ENCODE results near the gene ZNF12. TPM values are rescaled to one million over a fixed set of nuclear protein-coding genes. Genes with fewer than 3 reads are reported as not detected.

ZNF12 gene
- total and polyA plus RNA-seq, 2 of the 8 experiments (the other 6 are each of a cell fraction or from before 2014, with no cell fraction given), result 6.7 to 16.2 TPM

DNA sequence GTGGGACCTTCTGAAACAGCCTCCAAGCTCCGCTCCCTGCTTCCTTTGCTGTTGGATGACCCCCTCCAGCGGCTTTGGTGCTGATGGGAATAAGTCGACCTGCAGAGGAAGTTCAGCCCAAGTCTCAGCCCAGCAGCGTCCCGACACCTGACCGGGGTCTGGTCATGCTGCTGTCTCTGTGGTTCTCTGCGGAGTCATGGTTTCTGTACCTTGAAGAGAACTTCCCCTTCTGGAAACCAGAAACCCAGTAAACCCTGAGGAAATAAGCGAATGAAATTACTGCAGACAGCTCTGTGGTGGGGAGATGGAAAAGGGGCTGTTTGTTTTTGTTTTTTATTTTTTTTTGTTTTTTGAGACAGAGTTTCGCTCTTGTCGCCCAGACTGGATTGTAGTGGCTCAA, 18.3 kb upstream of the ZNF12 start:
- Histone ChIP-seq H3K9me3 (ENCODE audit: insufficient read depth in 2 of 2, low read depth in 1 of 2, low read length in 1 of 2) (no peaks in the 10 kb centered on the region), H3K36me3 (ENCODE audit: control insufficient read depth in 2 of 4, insufficient read depth in 4 of 4, low read length in 3 of 4) (no peaks in the 10 kb centered on the region), H2BK20ac (ENCODE audit: low read length) (no peak overlapping the region), H2AK5ac (ENCODE audit: low read depth, low read length) (no peak overlapping the region), H2AFZ (ENCODE audit: low read length) (no peak overlapping the region), H4K8ac (ENCODE audit: extremely low read depth, insufficient read depth, low read length) (no peak overlapping the region), H3K4me2 (ENCODE audit: insufficient read depth in 1 of 2, low read depth in 2 of 2, low read length in 2 of 2) (no peak overlapping the region), H3K4me1 (replicated peaks in 1 of 4; ENCODE audit: control insufficient read depth in 3 of 4, insufficient read depth in 4 of 4, low read length in 3 of 4) (no peaks in the 10 kb centered on the region), H3K23ac (ENCODE audit: insufficient read length) (no peak overlapping the region), H3K79me1 (ENCODE audit: low read depth, low read length) (no peaks in the 10 kb centered on the region), H3K18ac (ENCODE audit: extremely low read depth, low read length) (no peak overlapping the region), H3K79me2 (ENCODE audit: control insufficient read depth in 1 of 2, insufficient read depth in 2 of 2, low read length in 2 of 2) (peaks cover 0 to 2% of the 10 kb centered on the region in 2 experiments; a peak in 1 of 4 replicates), H3K4me3 (ENCODE audit: extremely low read depth in 1 of 4, insufficient read depth in 2 of 4, low read depth in 3 of 4, low read length in 4 of 4) (no peak overlapping the region), H2BK15ac (ENCODE audit: low read length) (no peak overlapping the region), H2BK120ac (replicated peaks; ENCODE audit: low read depth, low read length) (no peak overlapping the region), H3K27ac (ENCODE audit: low read depth, low read length) (no peak overlapping the region), H2BK5ac (ENCODE audit: low read depth, low read length) (no peak overlapping the region), H2BK12ac (ENCODE audit: low read depth, low read length) (no peak overlapping the region), H3K56ac (replicated peaks; ENCODE audit: insufficient read length, low read depth, low read length) (no peak overlapping the region), H4K5ac (ENCODE audit: insufficient read length, low read depth, low read length) (no peak overlapping the region), H4K91ac (replicated peaks; ENCODE audit: insufficient read length, low read length) (no peak overlapping the region), H3K23me2 (ENCODE audit: low read depth, low read length) (no peaks in the 10 kb centered on the region), H3K27me3 (replicated peaks in 1 of 4; ENCODE audit: control insufficient read depth in 3 of 4, extremely low read depth in 1 of 4, insufficient read depth in 3 of 4, low read length in 3 of 4) (no peaks in the 10 kb centered on the region; a peak in 1 of 7 replicates), H3K14ac (ENCODE audit: insufficient read length) (no peak overlapping the region), H3K4ac (replicated peaks; ENCODE audit: insufficient read length, low read depth, low read length) (no peak overlapping the region), H4K20me1 (replicated peaks in 1 of 2; ENCODE audit: control insufficient read depth in 1 of 2, insufficient read depth in 2 of 2, low read length in 2 of 2) (no peaks in the 10 kb centered on the region), H3K9ac (replicated peaks in 1 of 4; ENCODE audit: extremely low read depth in 1 of 4, low read depth in 3 of 4, low read length in 3 of 4) (no peak overlapping the region)
- CTCF ChIA-PET (ENCODE audit: partially characterized antibody), result no interaction called here
- DNase-seq (ENCODE audit: low read depth in 1 of 2, low spot score in 2 of 2) (no peak), FAIRE-seq (no peak)
- WGBS, 2 experiments (ENCODE audit: extremely low coverage in 1 of 2, insufficient coverage in 1 of 2, insufficient read length in 1 of 2, insufficient replicate concordance in 2 of 2, low coverage in 1 of 2, low lambda C conversion rate in 2 of 2, missing lambda C conversion rate in 1 of 2), result 82% methylated on average over 10 of the region's 10 CpGs; no CpG with 5 or more reads in 1 of the 2 experiments
- POLR2A ChIA-PET (ENCODE audit: partially characterized antibody), result no interaction called here
- TF ChIP-seq, protein P1, sequence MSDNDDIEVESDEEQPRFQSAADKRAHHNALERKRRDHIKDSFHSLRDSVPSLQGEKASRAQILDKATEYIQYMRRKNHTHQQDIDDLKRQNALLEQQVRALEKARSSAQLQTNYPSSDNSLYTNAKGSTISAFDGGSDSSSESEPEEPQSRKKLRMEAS (IDR thresholded peaks at IDR 0.05), result no peak
- no peak for TF ChIP-seq PHF8 (conservative IDR thresholded peaks at IDR 0.05; ENCODE audit: low read depth, low read length)
- no peak for TF ChIP-seq SP4 (IDR thresholded peaks at IDR 0.05; ENCODE audit: low read length)
- no peak for TF ChIP-seq RXRA (IDR thresholded peaks at IDR 0.05; ENCODE audit: insufficient read depth, low read depth, low read length)
- no peak for TF ChIP-seq CHD2 (IDR thresholded peaks at IDR 0.05; ENCODE audit: low read length)
- TF ChIP-seq BRCA1 (IDR thresholded peaks at IDR 0.05; ENCODE audit: low read depth, low read length), result no peak
- no peak for TF ChIP-seq SIN3A (conservative IDR thresholded peaks at IDR 0.05 in 1 of 2, IDR thresholded peaks at IDR 0.05 in 1 of 2; ENCODE audit: low read depth in 1 of 2, low read length in 2 of 2)
- TF ChIP-seq SP2 (IDR thresholded peaks at IDR 0.05; ENCODE audit: low read length), result no peak
- TF ChIP-seq CEBPB (IDR thresholded peaks at IDR 0.05; ENCODE audit: low read depth, low read length), result no peak
- no peak for TF ChIP-seq KDM5A (IDR thresholded peaks at IDR 0.05; ENCODE audit: low read length)
- TF ChIP-seq, protein P2, sequence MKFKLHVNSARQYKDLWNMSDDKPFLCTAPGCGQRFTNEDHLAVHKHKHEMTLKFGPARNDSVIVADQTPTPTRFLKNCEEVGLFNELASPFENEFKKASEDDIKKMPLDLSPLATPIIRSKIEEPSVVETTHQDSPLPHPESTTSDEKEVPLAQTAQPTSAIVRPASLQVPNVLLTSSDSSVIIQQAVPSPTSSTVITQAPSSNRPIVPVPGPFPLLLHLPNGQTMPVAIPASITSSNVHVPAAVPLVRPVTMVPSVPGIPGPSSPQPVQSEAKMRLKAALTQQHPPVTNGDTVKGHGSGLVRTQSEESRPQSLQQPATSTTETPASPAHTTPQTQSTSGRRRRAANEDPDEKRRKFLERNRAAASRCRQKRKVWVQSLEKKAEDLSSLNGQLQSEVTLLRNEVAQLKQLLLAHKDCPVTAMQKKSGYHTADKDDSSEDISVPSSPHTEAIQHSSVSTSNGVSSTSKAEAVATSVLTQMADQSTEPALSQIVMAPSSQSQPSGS (IDR thresholded peaks at IDR 0.05; ENCODE audit: low read length), result no peak
- no peak for TF ChIP-seq CBX5 (IDR thresholded peaks at IDR 0.05; ENCODE audit: low read depth, low read length)
- no peak for TF ChIP-seq TAF7 (optimal IDR thresholded peaks at IDR 0.05; ENCODE audit: borderline replicate concordance, low read depth, low read length)
- no peak for TF ChIP-seq GTF2F1 (IDR thresholded peaks at IDR 0.05; ENCODE audit: borderline replicate concordance, low read depth, low read length)

All from H1 (cell line).